HG02885 (cell line): ENCODE measurements around the gene PAWR.
A peak's percentile ranks its signal among the peaks of the same experiment; 100 is the strongest.
"Not testable (repeated sequence)": the region's sequence is repeated elsewhere in the genome, so short reads cannot be mapped to it uniquely, and the experiment has no call there.

Source experiments
- ATAC-seq: cut with Tn5 transposase; IDR thresholded peaks from one replicate; pipeline ENCODE4 v1.9.1; 2021; ENCODE audit warnings: mild to moderate bottlenecking; ENCODE audit not compliant: unreplicated experiment, poor library complexity

The PAWR gene

DNA sequence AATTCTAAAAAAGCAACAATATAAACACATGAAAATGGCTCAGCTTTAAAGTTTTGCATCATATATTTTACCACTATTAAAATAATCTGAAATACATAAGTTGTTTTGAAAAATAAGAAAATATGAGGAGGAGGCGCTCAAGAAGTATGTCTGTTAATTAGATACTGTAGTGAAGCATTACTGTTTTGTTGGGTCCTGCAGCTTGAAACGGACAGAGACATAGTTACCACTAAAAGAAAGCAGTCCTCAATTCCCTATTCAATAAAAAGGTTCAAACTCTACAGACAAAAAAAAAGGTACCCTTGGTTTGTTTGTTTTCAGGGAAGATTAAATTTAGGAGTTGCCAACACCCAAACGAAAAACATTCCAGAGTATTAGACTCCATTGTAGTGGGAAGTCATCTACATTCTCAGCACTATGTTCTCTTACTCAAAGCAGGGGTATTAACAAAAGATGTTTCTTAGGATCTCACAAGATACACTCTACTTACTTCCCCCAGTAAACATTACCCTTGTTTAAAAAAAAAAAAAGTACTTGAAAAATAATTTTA is 3.0 kb downstream of the PAWR start:
- ATAC-seq = no peak

DNA sequence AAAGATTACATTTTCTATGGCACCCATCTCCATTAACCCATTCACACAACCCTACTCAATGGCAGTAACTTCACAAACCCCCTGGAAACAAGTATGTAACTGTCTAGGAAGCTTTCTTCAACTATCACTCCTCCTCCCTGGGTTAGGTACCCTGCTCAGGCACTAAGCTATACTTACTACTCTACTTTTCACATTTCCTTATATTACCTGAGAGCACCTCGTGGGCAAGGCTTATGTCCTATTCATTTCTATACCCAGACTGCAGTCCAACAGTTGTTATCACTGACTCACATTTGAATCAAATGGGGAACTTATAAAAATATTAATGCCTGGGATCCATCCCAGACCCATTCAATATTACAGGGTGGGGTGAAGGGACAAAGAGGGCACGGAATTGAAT is 4.6 kb downstream of the PAWR start:
- no peak for ATAC-seq

DNA sequence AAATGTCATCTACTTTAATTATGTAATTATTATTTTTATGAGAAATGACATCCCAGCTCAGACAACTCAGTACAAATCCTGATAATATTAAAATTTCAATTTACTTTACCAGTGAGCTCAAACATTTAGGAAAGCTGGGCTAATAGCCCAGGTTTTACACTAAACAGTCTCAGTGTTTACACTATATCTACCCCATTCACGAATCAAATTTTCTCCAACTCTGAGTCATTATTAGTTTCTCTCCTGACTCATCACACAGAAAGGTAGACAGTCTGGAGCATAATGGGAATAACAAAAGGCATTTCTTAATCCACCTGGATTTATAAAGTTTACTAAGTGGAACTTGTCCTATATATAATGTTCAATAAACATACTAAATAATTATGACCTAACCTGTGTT is 5.7 kb downstream of the PAWR start:
- ATAC-seq = no peak

DNA sequence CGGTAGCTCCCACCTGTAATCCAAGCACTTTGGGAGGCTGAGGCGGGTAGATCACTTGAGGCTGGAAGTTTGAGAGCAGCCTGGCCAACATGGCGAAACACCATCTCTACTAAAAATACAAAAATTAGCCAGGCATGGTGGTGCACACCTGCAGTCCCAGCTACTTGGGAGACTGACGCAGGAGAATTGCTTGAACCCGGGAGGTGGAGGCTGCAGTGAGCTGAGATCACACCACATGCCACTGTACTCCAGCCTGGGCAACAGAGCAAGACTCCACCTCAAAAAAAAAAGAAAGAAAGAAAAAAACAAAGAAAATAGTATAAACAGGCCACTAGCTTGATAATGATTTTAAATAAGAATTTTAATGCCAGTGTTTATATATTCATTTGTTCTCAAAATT is 6.4 kb downstream of the PAWR start:
- ATAC-seq = not testable (repeated sequence)

DNA sequence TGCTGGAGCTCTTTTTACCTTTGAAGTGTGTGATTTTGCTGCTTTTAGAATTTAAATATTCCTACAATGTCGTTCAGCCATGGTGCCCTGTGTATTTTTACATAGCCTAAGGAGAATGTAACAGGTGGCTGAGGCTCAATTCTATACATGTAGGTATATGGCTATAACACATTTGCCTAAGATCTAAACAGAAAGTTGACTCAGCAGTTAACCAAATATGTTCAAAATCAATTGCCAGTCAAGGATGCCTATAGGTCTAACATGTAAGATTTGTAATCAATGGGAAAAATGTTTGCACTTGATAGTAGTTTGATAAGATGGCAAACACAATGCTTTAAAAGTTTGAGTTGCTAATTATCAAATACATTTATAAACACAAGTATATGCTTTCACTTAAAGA is 8.2 kb downstream of the PAWR start:
- ATAC-seq = no peak

DNA sequence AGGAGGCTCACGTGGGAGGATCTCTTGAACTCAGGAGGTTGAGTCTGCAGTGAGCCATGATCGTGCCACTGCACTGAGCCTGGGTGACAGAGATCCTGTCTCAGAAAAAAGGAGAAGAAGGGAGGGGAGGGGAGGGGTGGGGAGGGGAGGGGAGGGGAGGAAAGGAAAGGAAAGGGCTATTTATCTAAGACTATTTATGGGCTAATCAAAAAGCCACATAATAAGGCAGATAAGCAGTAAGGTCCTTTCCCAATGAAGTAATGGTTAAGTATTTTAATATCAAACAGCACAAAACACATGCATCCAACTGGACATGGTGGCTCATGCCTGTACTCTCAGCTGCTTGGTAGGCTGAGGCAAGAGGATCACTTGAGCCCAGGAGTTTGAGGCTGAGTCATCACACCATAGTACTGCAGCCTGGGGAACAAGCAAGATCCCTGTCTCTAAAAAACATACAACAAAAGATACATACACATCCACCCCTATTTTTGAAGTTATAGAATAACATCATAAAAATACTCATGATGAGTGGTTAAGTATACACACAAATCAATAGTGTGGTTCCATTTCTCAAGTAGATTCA is 9.7 kb downstream of the PAWR start:
- no peak for ATAC-seq

DNA sequence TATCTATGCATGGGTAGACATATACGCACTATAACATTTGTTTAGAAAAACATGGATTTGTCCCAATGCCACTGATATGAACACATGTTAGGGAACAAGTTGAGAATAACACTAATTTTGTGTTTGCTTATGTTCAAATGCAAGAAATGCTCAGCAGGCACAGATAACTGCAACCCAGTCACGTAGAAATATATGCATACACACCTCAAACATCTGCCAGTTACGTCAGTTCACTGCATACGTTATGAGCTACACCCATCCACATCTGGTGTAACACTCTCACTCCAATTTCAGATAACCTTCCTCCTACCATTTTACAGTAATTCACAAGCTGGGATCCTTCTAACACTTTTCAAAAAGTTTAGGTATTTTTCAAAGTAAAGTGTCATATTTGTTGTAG is 10.7 kb downstream of the PAWR start:
- ATAC-seq = no peak

DNA sequence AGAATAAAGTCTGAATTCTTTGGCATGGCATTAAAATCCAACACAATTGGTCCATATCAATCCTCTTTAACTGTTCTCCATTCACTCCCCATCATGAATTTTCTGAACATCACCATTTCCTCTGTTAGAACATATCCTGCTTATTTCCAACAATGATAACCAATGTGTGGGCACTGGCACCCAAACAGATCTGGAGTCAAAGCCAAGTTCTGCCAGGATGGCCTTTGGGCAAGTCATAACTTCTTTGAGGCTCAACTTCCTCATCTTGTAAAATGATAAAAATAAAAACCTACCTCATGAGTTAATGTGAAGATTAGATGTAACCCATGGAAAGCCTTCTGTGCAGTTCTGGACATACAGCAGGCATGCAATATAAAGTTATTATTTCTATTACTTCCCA is 12.5 kb downstream of the PAWR start:
- ATAC-seq = no peak

DNA sequence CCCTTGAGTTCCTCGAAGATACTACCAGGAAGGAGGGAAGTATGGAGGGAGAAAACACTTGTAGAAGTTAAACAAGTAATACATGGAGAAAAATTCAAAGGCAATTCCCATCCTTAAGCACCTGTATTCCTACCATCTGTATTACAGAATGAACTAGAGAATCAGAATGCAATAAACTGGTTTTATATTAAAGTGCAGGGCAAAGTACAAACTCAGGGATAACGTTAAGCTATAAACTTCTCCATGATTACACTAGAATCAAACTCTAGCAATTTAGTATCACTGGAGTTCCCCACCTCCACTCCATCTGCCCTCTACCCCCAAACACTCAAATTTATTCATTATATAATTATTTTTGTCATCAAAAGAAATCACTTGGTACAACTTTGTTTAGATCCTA is 13.1 kb downstream of the PAWR start:
- ATAC-seq = no peak

DNA sequence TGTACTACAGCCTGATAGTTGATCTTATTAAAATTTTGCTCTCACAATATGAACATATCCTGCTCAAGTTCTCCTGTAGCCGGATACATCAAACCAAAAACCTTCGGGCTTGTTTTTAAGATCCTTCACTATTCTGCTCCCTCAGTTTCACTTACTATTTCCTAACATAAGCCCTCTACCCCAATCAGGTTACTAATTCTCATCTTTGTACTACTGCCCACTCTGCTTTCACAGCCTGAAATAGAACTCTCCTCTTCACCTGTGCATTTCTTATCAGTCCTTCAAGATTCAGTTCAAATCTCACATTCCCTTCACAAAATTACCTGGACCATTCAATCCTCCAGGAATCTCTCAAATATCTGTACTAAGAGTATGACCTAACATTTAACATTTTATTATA is 14.2 kb downstream of the PAWR start:
- peak; percentile 59 for ATAC-seq

DNA sequence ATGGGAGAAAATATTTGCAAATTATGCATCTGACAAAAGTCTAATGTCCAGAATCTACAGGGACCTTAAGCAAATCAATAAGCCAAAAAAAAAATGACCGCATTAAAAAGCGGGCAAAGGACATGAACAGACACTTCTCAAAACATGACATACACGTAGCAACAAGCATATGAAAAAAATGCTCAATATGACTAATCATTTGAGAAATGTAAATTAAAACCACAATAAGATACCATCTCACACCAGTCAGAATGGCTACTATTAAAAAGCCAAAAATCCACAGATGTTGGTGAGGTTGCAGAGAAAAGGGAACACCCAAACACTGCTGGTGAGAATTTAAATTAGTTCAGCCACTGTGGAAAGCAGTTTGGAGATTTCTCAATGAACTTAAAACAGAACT is 16.1 kb downstream of the PAWR start:
- no peak for ATAC-seq

DNA sequence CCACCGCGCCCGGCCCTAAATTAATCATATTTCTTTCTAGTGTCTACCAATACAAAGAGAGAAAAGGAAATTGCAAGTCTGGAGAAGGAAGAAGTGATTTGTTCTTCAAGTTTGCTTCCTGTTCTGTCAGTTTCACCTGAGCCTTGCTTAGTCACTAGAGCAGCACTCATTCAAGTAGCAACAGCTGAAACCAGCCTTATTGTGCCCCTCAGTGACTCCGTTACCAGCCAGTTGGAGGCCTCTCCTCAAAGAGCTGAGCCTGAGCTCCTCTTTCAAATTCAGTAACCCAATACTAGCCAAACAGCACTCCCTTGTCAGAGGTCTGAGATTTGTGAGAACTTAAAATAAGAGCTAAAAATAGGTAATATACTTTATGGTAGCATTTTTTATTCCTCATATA is 17.4 kb downstream of the PAWR start:
- ATAC-seq = no peak

DNA sequence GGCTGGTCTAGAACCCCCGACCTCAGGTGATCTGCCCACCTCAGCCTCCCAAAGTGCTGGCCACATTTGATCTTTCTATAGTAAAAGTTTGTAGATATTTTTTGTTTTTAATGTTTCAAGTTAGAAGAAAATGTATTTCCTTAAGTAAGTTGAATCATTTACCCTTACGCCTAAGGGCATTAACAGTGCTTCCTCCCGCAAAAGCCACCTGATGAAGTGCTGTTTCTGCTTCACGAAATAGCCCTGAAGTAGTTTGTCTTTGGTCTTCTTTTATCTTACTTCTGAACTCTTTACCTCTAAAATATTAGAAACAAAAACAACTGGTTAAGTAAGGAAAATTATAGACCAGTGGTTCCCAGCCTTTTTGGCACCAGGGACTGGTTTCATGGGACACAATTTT is 22.7 kb downstream of the PAWR start:
- ATAC-seq = no peak

DNA sequence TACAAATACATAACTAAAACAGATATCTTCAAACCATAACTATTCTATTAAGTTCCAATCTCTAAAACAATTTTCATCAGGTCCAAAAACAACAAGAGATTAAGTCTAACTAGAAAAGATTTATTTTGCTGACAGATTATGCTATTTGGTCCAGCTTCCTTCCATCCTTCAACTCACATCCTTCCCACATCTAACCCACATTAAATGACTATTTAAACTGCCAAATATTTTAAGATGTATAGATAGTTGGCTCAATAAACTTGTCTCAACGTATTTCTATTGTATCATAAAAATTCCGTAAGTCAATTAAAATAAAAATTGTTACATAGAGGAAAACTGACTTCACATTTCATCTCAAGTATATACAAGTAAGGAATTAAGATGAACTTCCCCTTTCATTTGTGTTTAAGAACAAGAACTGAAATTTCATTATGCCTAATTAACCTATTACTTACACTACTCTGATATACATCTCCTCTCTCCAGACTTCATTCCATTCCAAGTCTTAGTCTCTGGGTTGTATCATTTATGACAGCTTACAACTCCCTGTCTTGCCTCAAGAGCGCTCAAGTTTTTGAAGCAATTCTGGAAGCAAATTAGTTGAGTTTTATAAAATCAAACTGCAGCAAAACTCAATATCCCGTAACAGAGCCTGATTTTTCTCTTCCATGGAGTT is 25.4 kb downstream of the PAWR start:
- no peak for ATAC-seq

DNA sequence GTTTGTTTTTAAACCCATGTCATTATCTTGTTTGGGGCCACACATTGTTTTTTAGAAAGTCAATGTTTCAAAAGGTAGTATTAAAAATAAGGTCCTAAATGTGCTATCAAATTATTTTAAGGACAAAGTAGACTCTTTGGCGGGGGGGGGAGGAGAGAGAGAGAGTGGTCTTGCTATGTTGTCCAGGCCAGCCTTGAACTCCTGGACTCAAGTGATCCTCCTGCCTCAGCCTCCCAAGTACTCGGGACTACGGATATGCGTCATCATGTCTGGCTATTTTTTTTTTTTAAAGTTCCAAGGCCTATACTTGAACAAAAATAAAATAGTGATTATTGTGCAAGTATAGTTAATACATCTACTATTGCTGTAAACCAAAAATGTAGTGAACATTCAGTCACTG is 26.2 kb downstream of the PAWR start:
- ATAC-seq = no peak

DNA sequence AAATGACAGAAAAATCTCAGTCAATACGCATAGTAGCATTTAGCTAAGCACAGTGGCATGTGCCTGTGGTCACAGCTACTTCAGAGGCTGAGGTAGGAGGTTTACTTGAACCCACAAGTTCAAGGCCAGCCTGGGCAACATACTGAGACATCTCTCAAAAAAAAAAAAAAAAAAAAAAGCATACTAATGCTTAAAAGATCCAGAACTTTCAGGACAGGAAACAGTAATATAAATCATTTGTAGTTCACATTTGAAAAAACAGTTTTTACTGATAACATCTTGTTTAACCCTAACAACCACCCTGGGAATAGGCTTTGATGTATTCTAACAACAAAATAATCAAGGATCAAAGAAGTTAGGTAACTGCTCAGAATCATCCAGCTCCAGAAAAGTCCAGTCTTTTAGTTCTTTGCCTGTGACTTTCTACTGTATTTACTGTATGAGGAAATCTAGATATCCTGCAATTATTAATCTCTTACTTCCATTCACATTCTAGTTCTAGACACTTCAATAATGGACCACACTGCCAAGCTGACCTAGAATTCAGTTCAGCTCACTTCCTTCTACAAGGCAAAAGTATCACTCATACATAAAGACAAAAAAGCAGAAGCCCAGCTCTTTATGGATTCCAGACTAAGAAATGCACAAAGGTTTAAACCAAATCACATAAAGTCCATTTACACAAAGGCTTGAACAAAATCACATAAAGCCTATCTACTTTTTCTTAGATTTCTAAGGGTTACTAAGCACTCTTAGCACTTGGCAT is 28.5 kb downstream of the PAWR start:
- no peak for ATAC-seq

DNA sequence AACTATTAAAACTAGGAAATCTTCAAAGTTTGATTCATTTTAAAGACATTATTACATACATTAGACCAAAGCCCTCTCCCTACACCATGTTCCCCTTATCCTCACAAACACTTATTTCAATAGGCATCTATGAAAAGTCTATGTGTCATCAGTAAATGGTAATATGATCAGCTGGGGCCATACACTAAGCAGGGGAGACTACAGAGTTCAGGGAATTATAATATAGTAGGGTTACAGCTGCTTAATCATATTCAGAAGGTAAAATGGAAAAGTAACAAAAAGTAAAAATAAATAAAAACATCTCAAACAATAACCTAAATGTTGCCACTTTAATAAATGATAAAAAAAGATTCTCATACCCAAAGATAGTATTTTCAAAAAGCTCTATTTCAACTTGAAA is 29.1 kb downstream of the PAWR start:
- no peak for ATAC-seq

DNA sequence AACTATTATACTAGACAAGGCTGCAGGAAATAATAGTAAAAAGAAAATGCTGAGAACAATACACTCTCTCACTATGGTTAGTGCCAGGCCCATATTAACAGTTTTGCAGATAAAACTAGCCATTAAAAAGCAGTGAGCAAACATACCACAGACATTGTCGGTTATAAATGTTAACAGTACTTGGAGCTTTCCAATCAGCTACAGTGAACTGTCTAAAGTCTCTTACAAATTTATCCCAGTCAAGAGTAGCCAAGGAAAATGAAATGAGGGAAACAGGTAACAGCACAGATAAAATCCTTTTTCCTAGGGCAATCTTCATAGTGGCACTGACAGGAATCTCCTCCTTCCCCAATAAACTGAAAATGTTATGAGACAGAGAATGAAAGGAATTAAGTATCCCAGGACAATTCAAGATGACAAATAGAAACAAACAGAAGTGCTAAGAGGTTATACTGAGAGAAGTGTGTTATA is 30.8 kb downstream of the PAWR start:
- no peak for ATAC-seq

DNA sequence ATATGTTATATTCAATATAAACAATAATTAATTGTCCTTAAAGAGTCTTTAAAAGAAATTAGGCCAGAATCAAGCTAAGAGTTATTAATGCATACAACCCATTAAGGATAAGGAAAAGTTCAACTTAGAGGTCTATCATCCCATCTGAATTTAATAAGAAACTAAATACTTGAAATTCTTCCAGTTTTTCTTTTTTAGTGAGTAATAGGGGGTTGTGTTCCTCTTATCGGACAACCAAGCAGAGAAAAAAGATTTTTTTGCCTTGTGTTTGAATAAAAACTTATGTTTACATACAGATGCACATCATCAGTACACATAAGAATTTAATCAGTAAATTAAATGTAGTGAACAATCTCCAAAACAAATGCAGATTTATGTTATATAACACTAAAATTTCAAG is 32.5 kb downstream of the PAWR start:
- no peak for ATAC-seq

DNA sequence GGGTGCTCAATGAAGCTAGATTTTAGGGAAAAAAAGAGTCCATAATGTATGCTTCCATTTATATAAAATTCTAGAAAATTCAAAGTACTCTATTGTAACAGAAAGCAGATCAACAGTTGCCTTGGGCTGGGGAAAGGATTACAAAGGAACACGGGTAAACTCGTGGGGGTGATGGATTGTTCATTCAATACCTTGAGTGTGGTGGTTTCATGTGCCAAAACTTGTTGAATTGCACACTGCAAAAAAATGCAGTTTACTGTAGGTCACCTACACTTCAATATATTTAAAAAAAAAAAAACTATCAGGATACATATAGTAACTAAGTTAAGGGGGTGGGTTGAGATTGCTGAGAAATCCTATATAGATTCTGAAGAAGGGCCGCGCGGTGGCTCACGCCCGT is 33.6 kb downstream of the PAWR start:
- no peak for ATAC-seq

DNA sequence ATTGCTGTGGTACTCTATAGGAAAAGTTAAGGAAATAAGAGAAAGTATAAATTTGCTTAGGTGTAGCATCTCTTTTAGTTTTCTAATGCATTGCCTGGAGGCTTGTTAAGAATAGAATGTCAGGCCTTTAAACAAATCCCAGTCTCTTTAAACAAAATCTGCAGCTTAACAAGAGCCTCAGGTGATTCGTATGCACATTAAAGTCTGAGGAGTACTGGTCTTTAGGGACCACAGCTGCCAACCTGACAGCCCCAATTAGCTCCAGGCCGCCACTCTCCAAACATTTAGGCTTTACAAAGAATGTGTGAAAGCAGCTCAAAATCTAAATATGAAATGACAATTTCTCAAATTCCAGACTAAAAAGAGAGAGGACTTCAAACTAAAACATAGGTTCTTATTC is 35.7 kb downstream of the PAWR start:
- ATAC-seq = no peak
